ENCODE measurements around the gene SRD5A3.

- TF ChIP-seq, protein P1, sequence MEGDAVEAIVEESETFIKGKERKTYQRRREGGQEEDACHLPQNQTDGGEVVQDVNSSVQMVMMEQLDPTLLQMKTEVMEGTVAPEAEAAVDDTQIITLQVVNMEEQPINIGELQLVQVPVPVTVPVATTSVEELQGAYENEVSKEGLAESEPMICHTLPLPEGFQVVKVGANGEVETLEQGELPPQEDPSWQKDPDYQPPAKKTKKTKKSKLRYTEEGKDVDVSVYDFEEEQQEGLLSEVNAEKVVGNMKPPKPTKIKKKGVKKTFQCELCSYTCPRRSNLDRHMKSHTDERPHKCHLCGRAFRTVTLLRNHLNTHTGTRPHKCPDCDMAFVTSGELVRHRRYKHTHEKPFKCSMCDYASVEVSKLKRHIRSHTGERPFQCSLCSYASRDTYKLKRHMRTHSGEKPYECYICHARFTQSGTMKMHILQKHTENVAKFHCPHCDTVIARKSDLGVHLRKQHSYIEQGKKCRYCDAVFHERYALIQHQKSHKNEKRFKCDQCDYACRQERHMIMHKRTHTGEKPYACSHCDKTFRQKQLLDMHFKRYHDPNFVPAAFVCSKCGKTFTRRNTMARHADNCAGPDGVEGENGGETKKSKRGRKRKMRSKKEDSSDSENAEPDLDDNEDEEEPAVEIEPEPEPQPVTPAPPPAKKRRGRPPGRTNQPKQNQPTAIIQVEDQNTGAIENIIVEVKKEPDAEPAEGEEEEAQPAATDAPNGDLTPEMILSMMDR (IDR thresholded peaks at IDR 0.05 in 8 of 11, conservative IDR thresholded peaks at IDR 0.05 in 3 of 11): no peak
- TF ChIP-seq POLR2AphosphoS5 (IDR thresholded peaks at IDR 0.05) (no peak), POLR2A (IDR thresholded peaks at IDR 0.05) (no peak)
These were observed 6.7 kb downstream of the SRD5A3 start for GRCh38 chr4:55352726-55353125.

All from spleen (tissue), 7 donors.